Measurements from ENCODE around the gene STK38.

- TF ChIP-seq CTCF (IDR thresholded peaks at IDR 0.05) (no peak), POLR2A (IDR thresholded peaks at IDR 0.05) (no peak), POLR2AphosphoS5 (IDR thresholded peaks at IDR 0.05) (no peak)
These were observed 1.1 kb upstream of the STK38 start for GRCh38 chr6:36548401-36548743.

All from breast epithelium (tissue), 3 donors.